Measurements from ENCODE around the gene SLC9A3.

Gene SLC9A3

DNA sequence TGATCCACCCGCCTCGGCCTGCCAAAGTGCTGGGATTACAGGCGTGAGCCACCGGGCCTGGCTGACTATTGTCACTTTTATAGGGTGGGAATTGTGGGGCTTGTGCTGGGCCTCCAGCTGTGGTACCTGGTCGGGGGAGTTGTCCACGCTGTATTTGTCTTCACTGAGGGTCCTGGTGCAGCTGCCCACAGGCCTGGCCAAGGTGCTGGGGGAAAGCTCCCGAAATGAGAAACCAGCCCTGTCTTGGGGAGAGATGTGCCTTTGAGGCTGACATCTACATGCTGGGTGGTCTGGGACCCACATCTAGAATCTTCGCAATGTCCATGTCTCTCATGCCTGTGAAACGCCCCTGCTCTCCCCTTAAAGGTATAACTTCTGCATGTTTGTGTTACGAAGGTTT is 78.7 kb downstream of the SLC9A3 start (continued):
- TF ChIP-seq, protein P1, sequence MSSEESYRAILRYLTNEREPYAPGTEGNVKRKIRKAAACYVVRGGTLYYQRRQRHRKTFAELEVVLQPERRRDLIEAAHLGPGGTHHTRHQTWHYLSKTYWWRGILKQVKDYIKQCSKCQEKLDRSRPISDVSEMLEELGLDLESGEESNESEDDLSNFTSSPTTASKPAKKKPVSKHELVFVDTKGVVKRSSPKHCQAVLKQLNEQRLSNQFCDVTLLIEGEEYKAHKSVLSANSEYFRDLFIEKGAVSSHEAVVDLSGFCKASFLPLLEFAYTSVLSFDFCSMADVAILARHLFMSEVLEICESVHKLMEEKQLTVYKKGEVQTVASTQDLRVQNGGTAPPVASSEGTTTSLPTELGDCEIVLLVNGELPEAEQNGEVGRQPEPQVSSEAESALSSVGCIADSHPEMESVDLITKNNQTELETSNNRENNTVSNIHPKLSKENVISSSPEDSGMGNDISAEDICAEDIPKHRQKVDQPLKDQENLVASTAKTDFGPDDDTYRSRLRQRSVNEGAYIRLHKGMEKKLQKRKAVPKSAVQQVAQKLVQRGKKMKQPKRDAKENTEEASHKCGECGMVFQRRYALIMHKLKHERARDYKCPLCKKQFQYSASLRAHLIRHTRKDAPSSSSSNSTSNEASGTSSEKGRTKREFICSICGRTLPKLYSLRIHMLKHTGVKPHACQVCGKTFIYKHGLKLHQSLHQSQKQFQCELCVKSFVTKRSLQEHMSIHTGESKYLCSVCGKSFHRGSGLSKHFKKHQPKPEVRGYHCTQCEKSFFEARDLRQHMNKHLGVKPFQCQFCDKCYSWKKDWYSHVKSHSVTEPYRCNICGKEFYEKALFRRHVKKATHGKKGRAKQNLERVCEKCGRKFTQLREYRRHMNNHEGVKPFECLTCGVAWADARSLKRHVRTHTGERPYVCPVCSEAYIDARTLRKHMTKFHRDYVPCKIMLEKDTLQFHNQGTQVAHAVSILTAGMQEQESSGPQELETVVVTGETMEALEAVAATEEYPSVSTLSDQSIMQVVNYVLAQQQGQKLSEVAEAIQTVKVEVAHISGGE (tag by site-specific recombination; conservative IDR thresholded peaks at IDR 0.05; ENCODE audit: low read depth) = no peak
- no peak for TF ChIP-seq SETDB1 (IDR thresholded peaks at IDR 0.05; ENCODE audit: insufficient read length, low read length)
- no peak for TF ChIP-seq ZNF19 (tag by site-specific recombination; IDR thresholded peaks at IDR 0.05; ENCODE audit: low read depth)
- TF ChIP-seq YY1 (tag by site-specific recombination; IDR thresholded peaks at IDR 0.05) = no peak
- no peak for TF ChIP-seq ZNF132 (tag by site-specific recombination; IDR thresholded peaks at IDR 0.05; ENCODE audit: borderline replicate concordance)
- TF ChIP-seq ZNF768 (tag by site-specific recombination; IDR thresholded peaks at IDR 0.05) = no peak
- no peak for TF ChIP-seq ZNF747 (tag by site-specific recombination; IDR thresholded peaks at IDR 0.05)
- TF ChIP-seq, protein P2, sequence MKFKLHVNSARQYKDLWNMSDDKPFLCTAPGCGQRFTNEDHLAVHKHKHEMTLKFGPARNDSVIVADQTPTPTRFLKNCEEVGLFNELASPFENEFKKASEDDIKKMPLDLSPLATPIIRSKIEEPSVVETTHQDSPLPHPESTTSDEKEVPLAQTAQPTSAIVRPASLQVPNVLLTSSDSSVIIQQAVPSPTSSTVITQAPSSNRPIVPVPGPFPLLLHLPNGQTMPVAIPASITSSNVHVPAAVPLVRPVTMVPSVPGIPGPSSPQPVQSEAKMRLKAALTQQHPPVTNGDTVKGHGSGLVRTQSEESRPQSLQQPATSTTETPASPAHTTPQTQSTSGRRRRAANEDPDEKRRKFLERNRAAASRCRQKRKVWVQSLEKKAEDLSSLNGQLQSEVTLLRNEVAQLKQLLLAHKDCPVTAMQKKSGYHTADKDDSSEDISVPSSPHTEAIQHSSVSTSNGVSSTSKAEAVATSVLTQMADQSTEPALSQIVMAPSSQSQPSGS (tag by site-specific recombination; IDR thresholded peaks at IDR 0.05; ENCODE audit: low read depth) = no peak

DNA sequence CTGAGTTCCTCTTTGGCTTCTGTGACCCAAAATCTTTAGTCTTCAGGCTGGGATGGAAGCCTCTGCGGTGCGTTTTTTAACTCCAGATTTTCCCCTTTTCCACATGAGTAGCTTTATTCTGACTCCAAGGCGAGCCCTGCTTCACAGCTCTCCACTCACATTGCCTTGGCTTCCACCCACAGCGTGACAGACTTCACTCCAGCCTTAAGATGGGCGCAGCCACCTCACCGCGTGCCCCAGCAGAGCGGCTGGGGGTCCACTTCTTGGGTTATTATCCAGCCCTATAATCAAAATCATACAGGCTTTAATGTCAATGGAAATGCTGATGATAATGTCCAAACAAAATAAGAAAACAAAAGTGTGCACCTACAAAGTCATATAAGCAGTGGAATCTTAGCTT is 80.0 kb downstream of the SLC9A3 start:
- peaks cover 10% of the 10 kb centered on the region for H3K4me1 ChIP-seq (ENCODE audit: control insufficient read depth, insufficient read depth, low read length)
- H3K4me3 ChIP-seq (ENCODE audit: low read depth, low read length) = peak overlapping the region; percentile 64; the same call in 1 of the 2 replicates
- H3K36me3 ChIP-seq (ENCODE audit: control insufficient read depth in 2 of 2, insufficient read depth in 1 of 2, low read length in 2 of 2) = peaks cover 3 to 41% of the 10 kb centered on the region in 2 experiments
- no peaks in the 10 kb centered on the region for H3K9me3 ChIP-seq (ENCODE audit: control insufficient read depth, insufficient read depth, low read depth, low read length)
- H3K27ac ChIP-seq (ENCODE audit: extremely low read depth, low read depth, low read length) = no peak overlapping the region; the same call in 1 of the 2 replicates
- no peak for TF ChIP-seq MZF1 (tag by site-specific recombination; IDR thresholded peaks at IDR 0.05; ENCODE audit: borderline replicate concordance)
- POLR2A ChIA-PET = no interaction called here
- CTCF ChIA-PET = interaction anchor here (2.9 kb wide), 1 partner anchor 13 kb away, joined by 20 read pairs; no protein-coding TSS in a partner anchor

DNA sequence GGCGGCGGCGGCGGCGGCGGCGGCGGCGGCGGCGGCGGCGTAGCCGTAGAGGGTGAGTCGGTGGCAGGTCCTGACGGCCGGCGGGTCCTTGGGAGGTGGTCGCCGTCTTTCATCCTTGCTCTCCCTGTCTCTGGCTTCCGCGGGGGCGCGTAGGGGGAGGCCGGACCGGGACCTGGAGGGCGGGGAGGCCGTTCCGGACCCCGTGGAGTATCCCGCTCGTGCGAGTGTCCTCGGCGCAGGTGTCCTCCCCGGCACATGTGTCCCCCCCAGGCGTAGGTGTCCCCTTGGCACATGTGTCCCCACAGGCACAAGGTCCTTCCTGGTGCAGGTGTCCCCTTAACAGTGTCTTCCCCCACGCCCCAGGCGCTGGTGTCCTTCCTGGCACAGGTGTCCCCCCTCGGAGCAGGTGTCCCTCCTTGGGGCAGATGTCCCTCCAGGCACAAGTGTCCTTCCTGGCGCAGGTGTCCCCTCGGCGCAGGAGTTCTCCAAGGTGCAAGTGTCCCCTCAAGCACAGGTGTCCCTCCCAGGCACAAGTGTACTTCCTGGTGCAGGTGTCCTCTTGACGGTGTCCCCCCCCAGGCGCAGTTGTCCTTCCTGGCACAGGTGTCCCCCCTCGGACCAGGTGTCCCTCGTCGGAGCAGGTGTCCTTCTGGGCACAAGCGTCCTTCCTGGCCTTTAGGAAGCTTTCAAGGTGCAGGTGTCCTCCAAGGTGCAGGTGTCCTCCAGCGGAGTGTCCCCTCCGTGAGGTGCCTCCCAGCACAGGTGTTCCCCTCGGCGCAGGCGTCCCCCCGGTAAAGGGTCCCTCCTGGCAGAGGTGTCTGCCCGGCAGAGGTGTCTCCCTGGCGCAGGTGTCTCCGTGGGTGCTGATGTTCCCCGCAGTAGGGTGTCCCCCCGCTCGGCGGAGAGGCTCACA is 80.8 kb downstream of the SLC9A3 start:
- Histone ChIP-seq H3K27ac (ENCODE audit: extremely low read depth, low read depth, low read length) (peak overlapping the region; percentile 81; the same call in 1 of the 2 replicates), H3K9me3 (ENCODE audit: control insufficient read depth, insufficient read depth, low read depth, low read length) (no peaks in the 10 kb centered on the region), H3K4me1 (ENCODE audit: control insufficient read depth, insufficient read depth, low read length) (peaks cover 10% of the 10 kb centered on the region), H3K36me3 (ENCODE audit: control insufficient read depth in 2 of 2, insufficient read depth in 1 of 2, low read length in 2 of 2) (peaks cover 3 to 33% of the 10 kb centered on the region in 2 experiments; a peak in 2 of 3 replicates), H3K4me3 (ENCODE audit: low read depth, low read length) (peak overlapping the region; percentile 64)
- 0 out of 2 replicates have a peak, but pooled peaks have one; percentile 15 for TF ChIP-seq MEIS1 (CRISPR knock-in tag; IDR thresholded peaks at IDR 0.05; ENCODE audit: borderline replicate concordance)
- TF ChIP-seq EGR2 (tag by site-specific recombination; IDR thresholded peaks at IDR 0.05; ENCODE audit: low read depth) = peak; percentile 35; the same call in 1 of the 2 replicates
- TF ChIP-seq ZNF292 (tag by site-specific recombination; IDR thresholded peaks at IDR 0.05; ENCODE audit: borderline replicate concordance, low read depth) = no peak
- TF ChIP-seq, protein P1 (tag by site-specific recombination; conservative IDR thresholded peaks at IDR 0.05; ENCODE audit: low read depth) = peak; percentile 96
- TF ChIP-seq, protein P3, sequence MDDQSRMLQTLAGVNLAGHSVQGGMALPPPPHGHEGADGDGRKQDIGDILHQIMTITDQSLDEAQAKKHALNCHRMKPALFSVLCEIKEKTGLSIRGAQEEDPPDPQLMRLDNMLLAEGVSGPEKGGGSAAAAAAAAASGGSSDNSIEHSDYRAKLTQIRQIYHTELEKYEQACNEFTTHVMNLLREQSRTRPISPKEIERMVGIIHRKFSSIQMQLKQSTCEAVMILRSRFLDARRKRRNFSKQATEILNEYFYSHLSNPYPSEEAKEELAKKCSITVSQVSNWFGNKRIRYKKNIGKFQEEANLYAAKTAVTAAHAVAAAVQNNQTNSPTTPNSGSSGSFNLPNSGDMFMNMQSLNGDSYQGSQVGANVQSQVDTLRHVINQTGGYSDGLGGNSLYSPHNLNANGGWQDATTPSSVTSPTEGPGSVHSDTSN (CRISPR knock-in tag; IDR thresholded peaks at IDR 0.05) = peak; percentile 23; the same call in 1 of the 2 replicates
- TF ChIP-seq, protein P4, sequence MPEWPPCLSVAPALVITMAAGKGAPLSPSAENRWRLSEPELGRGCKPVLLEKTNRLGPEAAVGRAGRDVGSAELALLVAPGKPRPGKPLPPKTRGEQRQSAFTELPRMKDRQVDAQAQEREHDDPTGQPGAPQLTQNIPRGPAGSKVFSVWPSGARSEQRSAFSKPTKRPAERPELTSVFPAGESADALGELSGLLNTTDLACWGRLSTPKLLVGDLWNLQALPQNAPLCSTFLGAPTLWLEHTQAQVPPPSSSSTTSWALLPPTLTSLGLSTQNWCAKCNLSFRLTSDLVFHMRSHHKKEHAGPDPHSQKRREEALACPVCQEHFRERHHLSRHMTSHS (tag by site-specific recombination; IDR thresholded peaks at IDR 0.05) = no peak
- TF ChIP-seq ZFHX2 (tag by site-specific recombination; conservative IDR thresholded peaks at IDR 0.05) = peak; percentile 73
- TF ChIP-seq ZEB2 (tag by site-specific recombination; IDR thresholded peaks at IDR 0.05) = peak; percentile 25; the same call in 1 of the 2 replicates
- POLR2A ChIA-PET = interaction anchor here (0.6 to 1.5 kb wide), 5 partner anchors 12 to 451 kb away, joined by 3 to 5 read pairs (median 3); no protein-coding TSS in a partner anchor
- CTCF ChIA-PET = interaction anchor here (0.7 kb wide), 1 partner anchor 11 kb away, joined by 3 read pairs; no protein-coding TSS in a partner anchor
